NCI-H146 treated with DMSO at 0.1 percent for 48 hours (cell line): Measurements from ENCODE around the gene PXK.
"Not testable (repeated sequence)": the region's sequence is repeated elsewhere in the genome, so short reads cannot be mapped to it uniquely, and the experiment has no call there.

Source experiments
- DNase-seq: peaks from one replicate; lab custom pipeline; 2025; ENCODE audit not compliant: unreplicated experiment; lab: John Stamatoyannopoulos, UW

The PXK gene

DNA sequence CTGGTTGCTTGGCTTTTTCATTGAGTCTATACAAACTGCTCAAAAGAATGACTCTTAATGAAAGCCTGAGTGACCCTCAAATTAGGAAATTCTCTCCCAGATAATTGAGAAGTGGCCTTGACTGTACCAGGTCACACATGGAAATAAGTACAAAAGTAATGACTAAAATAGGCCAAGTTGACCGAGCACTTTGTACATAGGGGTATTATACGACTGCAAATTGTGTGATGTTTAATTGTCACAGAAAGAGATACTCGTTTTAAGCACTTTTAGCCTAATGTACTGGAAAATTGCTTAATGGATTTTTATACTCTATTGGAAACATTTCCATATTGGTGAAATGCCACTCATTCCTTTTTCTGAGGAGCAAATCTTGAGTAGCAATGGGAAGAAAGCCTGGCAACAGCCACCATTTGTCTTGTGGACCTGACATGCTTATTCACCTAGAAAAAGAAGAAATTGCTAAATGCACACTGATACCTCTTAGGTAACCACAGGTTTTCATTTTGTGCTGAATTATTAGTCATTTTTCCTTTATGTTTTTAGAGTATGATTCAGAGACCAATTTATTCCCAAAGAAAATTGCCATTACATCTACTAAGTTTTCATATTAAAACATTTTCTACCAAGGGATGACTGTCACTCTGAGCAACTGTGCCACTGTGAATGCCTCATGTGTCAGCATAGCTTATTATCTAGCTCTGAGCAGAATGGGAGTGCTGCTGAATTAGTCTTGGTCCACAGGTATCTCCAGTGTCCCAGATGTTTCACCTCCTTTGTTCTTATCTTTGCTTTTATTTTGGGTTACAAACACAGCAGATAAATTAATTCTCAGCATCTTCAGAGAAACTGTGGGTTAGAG is 8.9 kb upstream of the PXK start:
- no peak for DNase-seq

DNA sequence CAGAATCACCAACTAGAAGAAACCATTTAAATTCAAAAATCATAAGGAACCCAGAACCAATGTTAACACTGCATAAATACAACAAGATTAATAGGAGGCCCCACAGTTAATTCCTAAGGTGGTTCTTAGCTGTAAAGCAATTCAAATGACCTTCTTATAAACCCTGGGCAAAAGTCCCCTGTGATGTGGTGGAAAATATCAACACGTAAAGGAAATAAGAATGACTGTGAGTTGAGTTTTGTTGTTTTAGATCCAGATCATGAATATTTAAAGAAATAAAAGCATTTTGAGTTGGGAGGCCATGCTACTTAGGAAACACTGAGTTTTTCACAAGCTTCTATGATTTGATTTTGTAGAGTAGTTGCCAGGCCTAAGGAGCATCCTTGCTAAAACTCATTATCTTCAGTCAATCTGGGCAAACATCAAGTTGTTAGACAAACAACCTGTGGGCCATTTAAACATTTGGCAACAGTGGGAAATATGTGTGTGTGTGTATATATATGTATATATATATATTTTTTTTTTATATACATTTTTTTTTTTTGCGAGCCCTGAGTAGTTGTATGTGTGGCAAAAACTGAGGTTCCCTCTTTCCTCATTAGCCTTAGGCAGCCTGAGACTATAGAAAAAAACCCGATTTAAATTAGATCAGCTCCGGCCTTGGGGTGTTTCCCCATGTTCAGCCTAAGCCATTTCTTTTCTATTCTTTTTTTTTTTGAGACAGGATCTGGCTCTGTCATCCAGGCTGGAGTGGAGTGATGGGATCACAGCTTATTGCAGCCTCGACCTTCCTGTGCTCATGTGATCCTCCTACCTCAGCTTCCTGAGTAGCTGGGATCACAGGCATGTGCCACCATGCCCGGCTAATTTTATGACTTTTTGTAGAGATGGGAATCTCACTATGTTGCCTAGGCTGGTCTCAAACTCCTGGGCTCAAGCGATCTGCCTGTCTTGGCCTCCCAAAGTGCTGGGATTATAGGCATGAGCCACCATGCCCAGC is 8.0 kb upstream of the PXK start:
- no peak for DNase-seq

DNA sequence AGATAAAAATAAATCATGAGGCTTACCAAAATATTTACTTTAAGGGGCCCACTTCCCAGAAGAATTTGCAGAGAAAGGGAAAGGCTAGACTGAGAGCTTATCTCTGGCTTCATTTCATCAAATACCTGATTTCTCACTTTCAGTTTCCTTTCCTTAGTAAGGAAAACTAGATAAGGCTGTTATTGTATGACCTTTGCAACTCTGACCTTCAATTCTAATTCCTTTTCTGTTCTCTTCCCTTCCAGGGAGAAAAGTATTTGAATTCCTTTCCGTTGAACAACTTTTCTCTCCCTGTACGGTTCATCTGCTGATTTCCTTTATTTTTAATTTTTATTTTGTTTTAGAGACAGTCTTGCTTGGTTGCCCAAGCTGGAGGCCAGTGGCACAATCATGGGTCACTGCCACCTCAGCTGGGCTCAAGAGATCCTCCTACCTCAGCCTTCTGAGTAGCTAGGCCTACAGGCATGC is 7.1 kb upstream of the PXK start:
- DNase-seq, result no peak

DNA sequence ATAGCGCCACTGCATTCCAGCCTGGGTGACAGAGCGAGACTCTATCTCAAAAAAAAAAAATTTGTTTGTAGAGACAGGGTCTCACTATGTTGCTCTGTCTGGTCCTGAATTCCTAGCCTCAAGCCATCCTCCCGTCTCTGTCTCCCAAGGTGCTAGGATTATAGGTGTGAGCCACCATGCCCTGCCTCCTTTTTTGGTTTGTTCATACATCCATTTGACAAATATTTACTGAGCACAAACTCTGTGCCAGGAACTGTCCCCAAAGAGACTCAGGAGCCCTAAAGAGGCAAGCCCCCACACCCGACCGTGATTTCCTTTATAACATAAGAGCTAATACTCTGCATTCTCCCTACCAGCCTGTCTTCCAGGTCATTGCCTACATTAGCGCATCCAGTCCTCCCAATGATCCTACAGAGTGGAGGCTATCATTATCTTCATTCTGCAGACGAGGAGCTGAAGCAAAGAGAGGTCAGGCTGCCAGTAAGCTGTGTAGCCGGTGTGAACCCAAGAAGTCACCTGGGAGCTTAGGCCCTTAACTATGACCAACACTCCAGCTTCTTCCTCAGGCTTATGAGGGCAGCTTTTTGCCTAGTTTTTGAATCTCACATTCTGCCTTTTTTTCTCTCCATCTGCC is 6.3 kb upstream of the PXK start:
- DNase-seq, result no peak

DNA sequence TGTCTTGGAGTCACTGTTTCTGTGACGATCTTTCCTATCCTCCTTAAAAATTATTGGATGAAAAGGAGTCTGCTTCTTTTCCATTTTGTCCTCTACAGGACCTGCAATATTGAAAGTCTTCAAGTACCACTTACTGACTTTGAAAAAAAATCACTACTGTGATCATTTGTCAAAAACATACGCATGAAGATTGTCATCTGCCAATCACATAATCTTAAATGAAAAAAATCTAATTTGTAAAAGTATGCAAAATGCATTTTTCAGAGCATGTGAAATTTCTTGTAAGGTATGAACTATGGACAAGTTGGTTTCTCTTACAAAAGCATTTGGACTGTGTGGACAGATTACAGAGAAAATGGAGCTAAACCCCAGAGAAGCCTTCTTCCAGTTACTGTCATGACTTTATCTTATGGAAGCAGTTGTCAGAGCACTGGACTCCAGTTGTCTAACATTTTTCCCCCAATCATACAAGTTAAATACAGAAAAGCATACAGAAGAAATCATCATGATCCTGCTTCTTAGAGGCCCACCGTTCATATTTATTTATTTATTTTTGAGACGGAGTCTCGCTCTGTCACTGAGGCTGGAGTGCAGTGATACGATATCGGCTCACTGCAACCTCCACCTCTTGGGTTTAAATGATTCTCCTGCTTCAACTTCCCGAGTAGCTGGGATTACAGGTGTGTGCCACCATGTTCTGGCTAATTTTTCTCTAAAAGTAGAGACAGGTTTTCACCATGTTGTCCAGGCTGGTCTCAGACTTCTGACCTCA is 3.4 kb upstream of the PXK start:
- no peak for DNase-seq

DNA sequence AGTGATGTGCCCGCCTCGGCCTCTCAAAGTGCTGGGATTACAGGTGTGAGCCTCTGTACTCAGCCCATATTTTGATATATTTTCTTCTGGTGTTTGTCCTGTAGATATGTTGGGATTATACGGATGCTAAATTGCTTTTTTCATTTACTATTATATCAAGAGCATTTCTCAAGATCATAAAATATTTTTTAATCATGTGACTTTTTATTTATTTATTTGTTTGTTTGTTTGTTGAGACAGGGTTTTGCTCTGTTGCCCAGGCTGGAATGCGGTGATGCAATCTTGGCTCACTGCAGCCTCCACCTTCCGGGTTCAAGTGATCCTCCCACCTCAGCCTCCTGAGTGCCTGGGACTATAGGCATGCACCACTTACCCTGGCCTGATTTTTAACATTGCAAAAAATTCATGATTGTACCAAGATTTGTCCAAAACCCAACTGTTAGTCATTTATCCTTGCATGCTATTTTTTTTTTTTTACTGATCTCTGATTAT is 2.7 kb upstream of the PXK start:
- DNase-seq, result no peak

DNA sequence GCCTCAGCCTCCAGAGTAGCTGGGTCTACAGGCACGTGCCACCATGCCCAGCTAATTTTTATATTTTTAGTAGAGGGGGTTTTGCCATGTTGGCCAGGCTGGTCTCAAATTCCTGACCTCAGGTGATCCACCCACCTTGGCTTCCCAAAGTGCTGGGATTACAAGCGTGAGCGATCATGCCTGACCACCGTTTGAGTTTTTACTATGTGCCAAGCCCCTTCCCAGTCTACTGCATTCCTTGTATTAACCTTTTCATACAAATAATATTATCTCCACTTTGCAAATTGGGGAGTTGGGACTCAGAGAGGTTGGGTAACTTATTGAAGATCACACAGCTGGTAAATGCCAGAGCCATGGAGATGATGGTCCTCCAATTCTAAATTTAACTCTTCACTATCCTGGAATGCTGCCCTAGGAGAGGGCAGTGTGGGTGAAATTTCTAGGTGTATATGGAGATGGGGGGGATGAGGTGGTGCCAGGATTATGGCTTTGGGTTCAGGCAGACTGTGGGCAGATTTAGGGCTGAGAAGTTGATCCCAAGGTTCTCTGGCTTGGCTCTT is 1.0 kb upstream of the PXK start:
- DNase-seq, result no peak

DNA sequence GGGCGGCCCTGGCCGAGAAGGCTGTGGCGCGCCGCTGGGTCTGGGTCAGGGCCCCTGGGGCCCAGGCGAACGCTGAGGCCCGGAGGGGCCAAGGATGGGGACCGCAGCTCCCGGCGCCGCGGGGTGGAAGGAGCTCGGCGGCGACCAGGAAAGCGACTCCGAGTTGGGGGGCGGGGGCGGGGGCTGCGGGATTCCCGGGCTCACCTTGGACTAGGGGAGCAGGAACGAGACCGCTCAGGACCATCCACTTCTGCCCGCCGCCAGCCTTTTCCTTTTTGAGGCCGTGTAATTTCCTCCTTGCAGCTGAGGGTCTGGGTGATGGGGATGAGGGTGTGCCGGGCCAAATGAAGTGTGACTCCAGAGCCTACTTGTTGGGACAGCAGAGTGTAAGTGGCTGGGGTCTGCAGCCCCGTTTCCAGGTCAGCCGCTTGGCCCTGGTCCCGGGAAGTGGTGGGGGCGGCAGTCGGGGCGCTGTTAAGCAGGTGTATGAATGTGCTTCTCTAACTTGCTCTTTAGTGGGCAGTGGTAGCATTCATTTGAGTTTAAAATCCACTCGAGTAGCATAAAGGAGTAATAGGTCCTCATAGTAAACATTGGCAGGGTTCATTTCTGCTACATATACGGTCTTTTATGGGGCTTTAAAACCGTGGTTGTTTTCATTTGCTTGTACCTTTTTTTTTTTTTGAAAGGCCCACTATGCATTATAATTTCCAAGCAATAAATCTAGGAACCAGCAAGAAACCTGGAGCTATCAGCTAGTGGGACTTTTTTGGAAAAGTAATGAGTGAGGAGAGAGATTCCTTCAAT is 717 bp downstream of the PXK start:
- no peak for DNase-seq

DNA sequence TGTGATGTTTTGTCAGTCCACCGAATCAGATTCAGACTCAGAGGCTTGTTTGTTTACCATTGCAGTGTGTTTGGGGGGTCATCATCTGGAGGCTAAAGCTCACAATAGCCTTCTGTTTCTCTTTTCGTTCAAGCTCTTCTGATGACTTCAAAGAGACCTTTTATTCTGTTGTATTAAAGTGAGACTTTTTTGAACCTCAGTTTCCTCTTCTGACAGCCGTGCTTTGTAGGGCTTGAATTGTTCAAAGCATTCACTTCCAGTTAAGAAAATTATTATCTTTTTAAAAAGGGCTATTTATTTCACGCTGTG is 1.3 kb downstream of the PXK start:
- no peak for DNase-seq

DNA sequence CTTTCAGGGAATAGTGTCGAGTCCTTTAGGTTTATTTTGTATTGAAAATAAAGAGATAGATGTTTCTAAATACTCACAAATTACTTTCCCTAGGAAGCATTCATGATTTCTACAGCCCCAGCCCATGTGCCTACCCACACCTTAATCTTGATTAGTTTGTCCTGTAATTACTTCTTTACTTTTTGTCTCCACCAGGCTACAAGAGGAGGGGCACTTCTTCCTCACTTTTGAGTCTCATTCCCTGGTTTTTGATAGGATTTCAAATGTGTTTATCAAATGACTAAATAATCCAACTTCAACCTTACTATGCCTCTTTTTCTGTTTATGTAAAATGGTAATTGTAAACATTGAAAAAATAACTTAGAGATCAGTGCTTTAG is 1.8 kb downstream of the PXK start:
- no peak for DNase-seq

DNA sequence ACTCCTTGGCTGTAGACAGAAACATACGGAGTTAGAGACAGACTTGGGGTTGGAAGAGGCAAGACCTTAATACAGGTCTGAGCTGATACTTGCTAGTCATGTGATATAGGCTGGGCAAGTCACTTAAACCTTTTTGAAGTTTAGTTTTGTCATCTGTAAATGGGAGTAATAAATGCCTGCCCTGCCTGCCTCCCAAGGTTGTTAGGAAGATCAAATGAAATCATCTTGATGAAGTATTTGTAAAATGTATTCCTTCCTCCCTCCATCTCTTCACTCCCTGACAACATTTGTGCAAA is 2.9 kb downstream of the PXK start:
- no peak for DNase-seq

DNA sequence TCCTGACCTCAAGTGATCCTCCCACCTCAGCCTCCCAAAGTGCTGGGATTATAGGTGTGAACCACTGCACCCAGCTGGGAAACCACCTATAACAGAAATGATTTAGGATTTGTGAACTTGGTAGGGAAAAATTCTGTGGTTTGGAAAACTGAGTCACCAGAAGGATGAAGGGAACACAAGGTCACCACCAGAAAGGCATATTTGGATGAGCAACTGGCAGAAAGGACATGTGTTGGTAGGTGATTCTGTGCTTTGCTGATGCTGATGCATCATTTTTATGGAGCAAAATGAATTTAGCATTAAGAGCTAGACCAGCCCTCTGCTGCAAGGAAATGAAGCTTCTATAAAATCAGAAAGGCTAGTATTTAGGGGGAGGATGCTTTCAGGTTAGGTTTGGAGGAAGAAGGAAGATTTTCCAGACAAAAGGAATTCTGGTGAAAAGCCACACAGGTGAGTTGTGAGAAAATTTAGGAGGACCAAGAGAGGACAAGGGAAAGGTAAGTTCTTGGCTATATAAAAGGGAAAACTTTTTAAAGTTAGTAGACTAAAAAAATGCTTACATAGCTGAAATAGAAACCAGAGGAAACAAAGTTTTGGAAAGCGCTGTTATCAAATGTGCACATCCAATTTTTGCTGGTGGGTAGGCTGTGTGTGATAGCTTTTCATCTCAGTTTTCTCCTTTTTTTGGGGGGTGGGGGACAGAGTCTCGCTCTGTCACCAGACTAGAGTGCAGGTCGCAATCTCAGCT is 3.6 kb downstream of the PXK start:
- DNase-seq, result no peak

DNA sequence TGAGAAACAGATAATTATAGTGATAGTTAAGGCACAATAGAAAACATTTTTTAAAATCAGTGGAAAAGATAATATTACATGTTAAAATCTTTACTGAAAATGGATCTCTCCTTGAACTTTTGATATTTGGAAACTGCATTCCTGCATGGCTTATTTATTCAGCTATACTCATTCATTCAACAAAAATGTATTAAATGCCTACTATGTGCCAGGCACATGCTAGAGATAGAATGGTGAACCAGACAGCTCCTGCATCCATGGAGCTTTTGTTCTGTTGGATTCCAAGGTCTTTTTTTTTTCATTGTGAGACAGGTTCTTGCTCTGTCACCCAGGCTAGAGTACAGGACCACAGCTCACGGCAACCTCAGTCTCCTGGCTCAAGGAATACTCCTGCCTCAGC is 4.5 kb downstream of the PXK start:
- DNase-seq, result no peak

DNA sequence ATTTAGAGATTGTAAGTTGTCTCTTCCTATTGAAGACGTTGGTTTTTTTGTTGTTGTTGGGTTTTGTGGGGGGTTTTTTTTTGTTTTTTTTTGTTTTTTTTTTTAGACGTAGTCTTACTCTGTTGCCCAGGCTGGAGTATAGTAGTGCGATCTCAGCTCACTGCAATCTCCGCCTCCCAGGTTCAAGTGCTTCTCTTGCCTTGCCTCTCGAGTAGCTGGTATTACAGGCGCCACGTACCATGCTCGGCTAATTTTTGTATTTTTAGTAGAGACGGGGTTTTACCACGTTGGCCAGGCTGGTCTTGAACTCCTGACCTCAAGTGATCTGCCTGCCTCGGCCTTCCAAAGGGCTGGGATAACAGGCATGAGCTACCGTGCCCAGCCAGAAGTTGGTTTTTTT is 6.5 kb downstream of the PXK start:
- DNase-seq, result not testable (repeated sequence)

DNA sequence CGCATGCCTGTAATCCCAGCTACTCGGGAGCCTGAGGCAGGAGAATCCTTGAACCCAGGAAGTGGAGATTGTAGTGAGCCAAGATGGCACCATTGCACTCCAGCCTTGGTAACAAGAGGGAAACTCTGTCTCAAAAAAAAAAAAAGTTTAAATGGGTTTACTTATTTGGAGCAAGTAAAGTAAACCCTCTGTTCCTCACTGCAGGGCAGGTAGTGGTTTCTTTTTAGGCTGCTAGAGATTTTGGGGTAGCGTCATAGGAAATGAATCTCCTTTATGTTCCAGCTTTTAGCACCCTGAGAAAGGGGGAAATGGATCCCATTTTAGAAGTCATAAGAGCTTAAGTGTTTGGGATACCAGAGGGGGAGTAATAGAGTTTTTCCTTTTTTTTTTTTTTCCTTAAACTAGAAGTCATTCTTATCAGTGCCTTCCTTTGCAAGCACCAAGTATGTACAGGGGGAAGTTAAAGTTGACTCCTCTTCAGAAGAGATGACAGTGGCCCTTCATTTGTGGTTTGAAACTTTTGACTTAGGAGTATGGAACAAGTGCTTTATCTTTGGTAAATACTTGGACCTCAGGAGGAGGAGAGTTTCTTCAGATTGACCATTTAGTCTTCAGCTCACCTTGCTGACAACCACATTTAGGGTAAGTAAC is 8.0 kb downstream of the PXK start:
- DNase-seq, result no peak

DNA sequence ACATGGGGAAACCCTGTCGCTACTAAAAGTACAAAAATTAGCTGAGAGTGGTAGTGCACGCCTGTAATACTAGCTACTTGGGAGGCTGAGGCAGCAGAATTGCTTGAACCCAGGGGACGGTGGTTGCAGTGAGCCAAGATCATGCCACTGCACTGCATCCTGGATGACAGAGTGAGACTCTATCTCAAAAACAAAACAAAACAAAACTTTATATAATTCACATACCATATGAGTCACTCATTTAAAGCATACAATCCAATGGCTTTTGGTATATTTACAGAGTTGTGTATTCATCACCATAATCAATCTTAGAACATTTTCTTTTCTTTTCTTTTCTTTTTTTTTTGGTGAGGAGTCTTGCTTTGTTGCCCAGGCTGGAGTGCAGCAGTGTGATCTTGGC is 8.7 kb downstream of the PXK start:
- DNase-seq, result no peak

DNA sequence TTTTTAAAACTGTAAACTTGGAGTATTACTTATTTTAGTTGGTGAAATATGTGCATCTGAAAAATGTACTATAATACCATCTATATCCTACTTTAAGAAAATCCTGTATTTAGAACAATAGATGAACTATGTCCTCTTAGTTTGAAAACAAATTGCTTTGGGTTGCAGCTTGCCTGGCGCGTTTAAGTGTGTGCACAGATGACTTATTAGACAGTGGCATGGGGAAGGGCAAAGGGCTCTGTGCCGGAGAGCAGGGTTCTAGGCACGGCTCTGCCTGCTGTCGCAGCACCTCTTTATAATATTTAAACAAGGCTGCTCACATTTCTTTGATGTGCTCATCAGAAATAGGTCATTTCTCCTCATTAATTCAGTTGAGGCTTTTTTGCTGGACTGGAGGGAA is 10.0 kb downstream of the PXK start:
- no peak for DNase-seq

DNA sequence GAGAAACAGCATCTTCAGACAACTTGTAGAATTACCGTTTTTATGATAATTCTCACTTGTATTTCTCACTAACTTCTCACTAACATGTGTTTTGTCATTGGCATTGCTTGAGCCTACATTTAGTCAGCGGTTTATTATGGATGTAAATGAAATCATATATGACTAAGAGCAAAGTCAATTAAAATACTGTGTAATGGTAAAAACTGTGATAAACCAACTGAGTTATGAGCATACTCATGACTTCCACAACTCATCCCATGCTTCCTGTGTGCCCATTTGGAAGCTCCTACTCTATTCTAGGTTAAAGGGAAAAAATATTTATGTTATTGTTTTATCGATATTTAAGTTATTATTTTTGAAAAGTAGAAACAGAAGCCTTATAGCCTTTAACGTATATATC is 12.8 kb downstream of the PXK start:
- no peak for DNase-seq

DNA sequence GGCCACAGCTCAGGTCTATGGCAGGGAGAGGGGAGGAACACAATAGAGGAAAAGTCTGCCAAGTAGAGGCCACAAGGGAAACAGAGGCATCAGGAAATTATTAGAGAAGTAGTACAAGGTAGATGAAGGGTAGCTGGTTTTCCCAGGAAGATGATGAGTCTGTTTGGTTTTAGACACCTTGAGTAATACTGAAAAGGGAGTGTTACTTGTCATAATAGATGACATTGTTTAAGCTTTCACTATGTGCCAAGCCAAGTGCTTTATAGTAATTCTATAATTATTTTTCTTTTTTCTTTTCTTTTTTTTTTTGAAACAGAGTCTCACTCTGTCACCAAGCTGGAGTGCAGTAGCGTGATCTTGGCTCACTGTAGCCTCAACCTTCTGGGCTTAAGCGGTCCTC is 13.7 kb downstream of the PXK start:
- no peak for DNase-seq
